PFSK-1 (cell line): ENCODE results near the gene SLC25A33.

Experiments
- FOXP2 ChIP-seq: optimal IDR thresholded peaks from 2 replicates; pipeline ENCODE3; 2011; ENCODE audit warnings: borderline replicate concordance, control low read depth, inconsistent platforms; ENCODE audit not compliant: insufficient read depth; ENCODE audit errors: extremely low read length, extremely low read depth
- POLR2AphosphoS5 ChIP-seq: IDR thresholded peaks from 2 replicates; pipeline ENCODE4 v1.6.1; 2012; ENCODE audit warnings: low read depth, mild to moderate bottlenecking, control low read depth, low read length, moderate library complexity
- REST ChIP-seq, 2 experiments: IDR thresholded peaks; 2 replicates each; pipeline versions ENCODE4 v1.6.1 to v1.8.0; 2011 to 2012; ENCODE audit warnings: low read depth in 2 of 2, low read length in 2 of 2, control low read depth in 1 of 2, inconsistent platforms in 1 of 2, mild to moderate bottlenecking in 1 of 2, moderate library complexity in 1 of 2; ENCODE audit not compliant: insufficient read depth in 1 of 2
- SIN3A ChIP-seq: IDR thresholded peaks from 2 replicates; pipeline ENCODE4 v1.6.1; 2012; ENCODE audit warnings: mild to moderate bottlenecking, low read length, moderate library complexity, borderline replicate concordance; ENCODE audit not compliant: insufficient read depth
- TAF1 ChIP-seq: IDR thresholded peaks from 2 replicates; pipeline ENCODE4 v1.6.1; 2012; ENCODE audit warnings: low read length, control low read depth, borderline replicate concordance; ENCODE audit not compliant: insufficient read depth

The SLC25A33 gene

GRCh38 chr1:9592510-9593075 is 53.3 kb downstream of the SLC25A33 start:
- TF ChIP-seq SIN3A (no peak), POLR2AphosphoS5 (no peak), REST (IDR thresholded peaks at IDR 0.05; ENCODE audit: insufficient read depth in 1 of 2, low read depth in 2 of 2, low read length in 2 of 2) (no peak), FOXP2 (no peak), TAF1 (no peak)

GRCh38 chr1:9593147-9593491 is 53.9 kb downstream of the SLC25A33 start:
- TF ChIP-seq REST (IDR thresholded peaks at IDR 0.05; ENCODE audit: insufficient read depth in 1 of 2, low read depth in 2 of 2, low read length in 2 of 2) (no peak), FOXP2 (no peak), SIN3A (no peak), POLR2AphosphoS5 (no peak), TAF1 (no peak)

GRCh38 chr1:9593492-9594465 is 54.5 kb downstream of the SLC25A33 start:
- TF ChIP-seq TAF1 = no peak
- peak; percentile 79 to 87 for TF ChIP-seq REST (IDR thresholded peaks at IDR 0.05; ENCODE audit: insufficient read depth in 1 of 2, low read depth in 2 of 2, low read length in 2 of 2)
- 0 out of 2 replicates have a peak, but pooled peaks have one; percentile 37 for TF ChIP-seq SIN3A

GRCh38 chr1:9594471-9595155 is 55.3 kb downstream of the SLC25A33 start:
- TF ChIP-seq POLR2AphosphoS5 (no peak), SIN3A (no peak), REST (IDR thresholded peaks at IDR 0.05; ENCODE audit: insufficient read depth in 1 of 2, low read depth in 2 of 2, low read length in 2 of 2) (no peak), FOXP2 (no peak), TAF1 (no peak)
